Testis (tissue), 3 donors: ENCODE data around the gene RALGPS1. TPM values are rescaled to one million over a fixed set of nuclear protein-coding genes. Genes with fewer than 3 reads are reported as not detected.

Source experiments
- DNase-seq: peaks from one replicate; pipeline ENCODE4 v3.0.0-alpha.2; 2019
- H3K27ac ChIP-seq, 2 donors: fragments of 200-600 bp; sonication (generic); one replicate each; pipeline ENCODE4 v1.5.1; 2019
- H3K27me3 ChIP-seq: fragments of 200-600 bp; sonication (generic); one replicate; pipeline ENCODE4 v1.5.1; 2019
- H3K36me3 ChIP-seq: fragments of 200-600 bp; sonication (generic); one replicate; pipeline ENCODE4 v1.5.1; 2017; ENCODE audit warnings: low read depth; ENCODE audit errors: missing control alignments
- H3K4me1 ChIP-seq: fragments of 200-600 bp; sonication (generic); one replicate; pipeline ENCODE4 v1.5.1; 2019
- H3K4me3 ChIP-seq, 2 donors: fragments of 200-600 bp; sonication (generic); one replicate each; pipeline ENCODE4 v1.5.1; 2017 to 2019
- H3K9me3 ChIP-seq: fragments of 200-600 bp; sonication (generic); one replicate; pipeline ENCODE4 v1.5.1; 2017
- POLR2A ChIP-seq: fragments of 450-650 bp; IDR thresholded peaks from one replicate; pipeline ENCODE4 v1.6.1; 2017; ENCODE audit warnings: antibody characterized with exemption, mild to moderate bottlenecking, moderate library complexity
- WGBS, 2 donors: methylation state at CpG; one replicate each; pipeline ENCODE4 v1.1.5; 2018; 5-methylcytosine and 5-hydroxymethylcytosine counted together
- intact Hi-C: fragments of 100-400 bp; cut with DNase I; formaldehyde crosslinking; loops from one replicate; pipeline ENCODE4 v1.15.1; 2023; ENCODE audit warnings: low total_unique reads
- polyA plus RNA-seq: library from polyadenylated mRNA; stranded (reverse); fragments of 350-450 nt; fragmentation: Illumina TruSeq; extraction: RNeasy Lipid Tissue Mini Kit (QIAGEN cat#74804); gene quantifications from one replicate; pipeline ENCODE4 v1.2.3, GENCODE V29; 2014; ENCODE audit warnings: low read depth, low replicate concordance; ENCODE audit not compliant: insufficient read depth
- total RNA-seq, 2 donors: library from RNA; depleted of rRNA; stranded (reverse); fragments of >200 nt; gene quantifications; one replicate each; pipeline ENCODE4 v1.2.3, GENCODE V29; 2016
- TF ChIP-seq, protein P1 (sequence below), 3 experiments: fragments of 450-650 bp in 2 of 3; fragments of 200-600 bp in 1 of 3; sonication (generic) in 1 of 3; IDR thresholded peaks; one replicate each; pipeline ENCODE4 v1.5.1; 2016 to 2019; ENCODE audit warnings: antibody characterized with exemption in 3 of 3, mild to moderate bottlenecking in 2 of 3, moderate library complexity in 1 of 3

The RALGPS1 gene
- total and polyA plus RNA-seq, 3 donors from 2014 or later = 35.9 to 48.6 (median 36.9) TPM

DNA sequence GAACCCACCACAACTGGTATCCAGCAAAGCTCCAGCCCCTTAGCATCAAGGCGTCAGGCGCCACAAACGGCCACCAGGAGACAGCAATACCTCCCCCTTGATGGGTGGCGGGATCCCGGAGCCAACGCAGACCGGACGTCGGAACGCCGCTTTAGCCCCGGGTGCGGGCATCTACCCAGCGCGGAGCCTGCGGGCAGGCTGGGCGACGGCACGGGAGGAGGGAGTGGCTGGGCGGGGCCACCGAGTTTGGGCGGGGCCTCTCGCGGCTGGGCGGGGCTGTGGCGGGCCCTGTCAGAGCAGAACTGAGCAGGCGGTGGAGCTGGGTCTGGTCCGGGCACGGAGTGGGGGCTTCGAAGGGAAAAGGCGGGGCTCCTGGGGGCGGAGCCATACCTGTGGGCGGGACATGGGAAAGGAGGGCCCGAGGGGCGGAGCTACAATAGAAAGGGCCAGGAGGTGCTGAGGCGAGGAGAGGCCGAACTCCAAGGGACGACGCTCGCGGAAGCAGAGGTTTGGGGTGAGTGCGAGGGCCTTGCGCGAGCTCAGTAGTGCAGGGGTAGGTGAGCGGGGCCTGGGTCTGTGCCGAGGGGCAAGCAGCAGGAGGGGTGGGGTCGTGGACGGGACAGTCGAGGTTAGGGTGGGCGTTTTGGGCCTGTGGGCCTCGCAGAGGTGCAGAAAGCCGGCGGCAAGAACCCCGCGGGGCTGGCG is 309.7 kb downstream of the RALGPS1 start:
- WGBS, 2 donors = 0 to 1% methylated on average over 23 to 56 of the region's 56 CpGs
- no peaks in the 10 kb centered on the region for H3K27me3 ChIP-seq
- peaks cover 9% of the 10 kb centered on the region for H3K4me1 ChIP-seq
- intact Hi-C loops = no loop called here
- H3K4me3 ChIP-seq = peak overlapping the region; percentile 64 to 70
- no peaks in the 10 kb centered on the region for H3K36me3 ChIP-seq
- TF ChIP-seq POLR2A = no peak
- TF ChIP-seq, protein P1, sequence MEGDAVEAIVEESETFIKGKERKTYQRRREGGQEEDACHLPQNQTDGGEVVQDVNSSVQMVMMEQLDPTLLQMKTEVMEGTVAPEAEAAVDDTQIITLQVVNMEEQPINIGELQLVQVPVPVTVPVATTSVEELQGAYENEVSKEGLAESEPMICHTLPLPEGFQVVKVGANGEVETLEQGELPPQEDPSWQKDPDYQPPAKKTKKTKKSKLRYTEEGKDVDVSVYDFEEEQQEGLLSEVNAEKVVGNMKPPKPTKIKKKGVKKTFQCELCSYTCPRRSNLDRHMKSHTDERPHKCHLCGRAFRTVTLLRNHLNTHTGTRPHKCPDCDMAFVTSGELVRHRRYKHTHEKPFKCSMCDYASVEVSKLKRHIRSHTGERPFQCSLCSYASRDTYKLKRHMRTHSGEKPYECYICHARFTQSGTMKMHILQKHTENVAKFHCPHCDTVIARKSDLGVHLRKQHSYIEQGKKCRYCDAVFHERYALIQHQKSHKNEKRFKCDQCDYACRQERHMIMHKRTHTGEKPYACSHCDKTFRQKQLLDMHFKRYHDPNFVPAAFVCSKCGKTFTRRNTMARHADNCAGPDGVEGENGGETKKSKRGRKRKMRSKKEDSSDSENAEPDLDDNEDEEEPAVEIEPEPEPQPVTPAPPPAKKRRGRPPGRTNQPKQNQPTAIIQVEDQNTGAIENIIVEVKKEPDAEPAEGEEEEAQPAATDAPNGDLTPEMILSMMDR (IDR thresholded peaks at IDR 0.05) = no peak
- peak; percentile 92 for DNase-seq
- no peaks in the 10 kb centered on the region for H3K9me3 ChIP-seq
- H3K27ac ChIP-seq = peak overlapping the region; percentile 75 to 81

DNA sequence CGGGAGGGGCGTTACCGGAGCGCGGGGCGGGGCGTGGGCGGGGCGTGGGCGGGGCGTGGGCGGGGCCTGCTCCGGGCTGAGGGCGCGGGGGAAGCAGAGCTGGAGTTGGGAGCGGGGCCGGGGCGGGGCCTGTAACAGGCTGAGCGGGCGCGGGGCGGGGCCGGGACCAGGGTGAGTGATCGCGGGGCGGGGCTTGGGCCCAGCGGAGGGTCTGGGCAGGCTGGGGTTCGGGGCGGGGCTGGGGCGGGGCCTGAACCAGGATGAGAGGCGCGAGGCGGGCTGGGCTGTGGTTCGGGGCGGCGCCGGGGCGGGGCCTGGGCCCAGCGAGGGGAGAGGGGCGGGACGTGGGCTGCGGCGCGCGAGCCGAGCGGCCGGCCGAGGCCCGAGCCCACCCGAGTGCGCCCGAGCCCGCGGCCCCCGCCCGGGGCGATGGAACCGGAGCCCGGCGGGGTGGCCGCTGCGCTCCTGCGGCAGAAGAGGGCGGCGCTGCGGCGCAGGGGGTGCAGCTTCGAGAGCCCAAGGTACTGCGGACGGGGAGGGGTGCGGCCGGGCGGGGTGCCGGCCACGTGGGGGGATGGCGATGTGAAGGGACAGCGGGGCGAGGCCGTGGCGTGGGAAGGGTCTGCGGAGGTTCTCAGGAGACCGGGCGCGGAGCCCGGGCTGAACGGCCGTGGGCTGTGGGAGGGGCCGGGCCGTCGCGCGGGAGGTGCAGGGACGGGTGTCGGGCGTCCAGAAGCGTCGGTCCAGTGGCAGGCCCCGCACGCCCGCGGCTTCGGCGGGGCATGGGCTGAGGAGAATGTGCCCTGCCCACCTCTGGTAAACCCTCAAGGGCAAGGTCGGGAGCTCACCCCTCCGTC is 310.5 kb downstream of the RALGPS1 start:
- Histone ChIP-seq H3K4me3 (peak overlapping the region; percentile 70 to 78), H3K27ac (peak overlapping the region; percentile 75 to 81), H3K27me3 (no peaks in the 10 kb centered on the region), H3K9me3 (no peaks in the 10 kb centered on the region), H3K4me1 (peaks cover 9% of the 10 kb centered on the region), H3K36me3 (no peaks in the 10 kb centered on the region)
- TF ChIP-seq, protein P1 (IDR thresholded peaks at IDR 0.05) = no peak
- 3% methylated on average over 77 of the region's 106 CpGs; no CpG with 5 or more reads in 1 of the 2 donors for WGBS, 2 donors
- DNase-seq = peak; percentile 99
- intact Hi-C loops = no loop called here

DNA sequence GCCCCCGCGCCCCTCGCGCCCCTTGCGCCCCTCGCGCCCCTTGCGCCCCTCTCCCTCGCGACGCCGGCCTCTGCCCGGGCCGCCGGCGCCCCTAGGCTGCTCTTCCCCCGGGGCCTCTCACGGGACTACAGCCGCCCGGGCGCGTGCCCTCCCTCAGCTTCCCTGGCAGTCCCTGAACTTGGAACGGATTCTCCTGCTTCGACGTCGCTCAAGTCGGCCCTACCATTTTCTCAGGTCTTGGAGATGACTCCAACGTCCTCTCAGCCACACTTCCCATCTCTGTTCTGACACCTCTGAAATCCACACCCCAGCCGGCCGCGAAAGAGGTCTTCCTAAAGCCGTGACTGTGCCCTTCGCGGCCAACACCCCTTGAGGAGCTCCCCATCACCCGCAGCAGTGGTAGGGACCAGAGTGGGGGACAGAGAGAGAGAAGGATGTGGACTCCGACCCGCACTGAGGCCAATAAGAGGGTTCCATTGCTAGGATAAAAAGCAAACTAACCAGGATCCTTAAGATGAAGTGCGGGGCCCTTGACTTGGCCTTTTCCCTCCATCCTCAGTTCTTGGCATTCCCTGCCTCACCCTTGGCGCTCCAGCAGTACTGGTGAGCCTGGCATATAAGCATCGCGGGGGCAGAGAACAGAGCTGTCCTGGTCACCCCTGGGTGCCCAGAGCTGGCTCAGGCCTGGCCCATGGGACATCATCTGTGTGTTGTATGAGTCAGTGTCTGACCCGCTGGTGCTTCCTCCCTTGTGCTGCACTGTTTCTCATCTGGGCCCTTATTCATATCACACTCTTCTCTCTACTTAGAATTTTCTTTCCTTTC is 311.4 kb downstream of the RALGPS1 start:
- Histone ChIP-seq H3K9me3 (no peaks in the 10 kb centered on the region), H3K36me3 (no peaks in the 10 kb centered on the region), H3K4me1 (peaks cover 9% of the 10 kb centered on the region), H3K27me3 (no peaks in the 10 kb centered on the region), H3K4me3 (peak overlapping the region; percentile 70 to 78), H3K27ac (no peak overlapping the region)
- WGBS, 2 donors = 25 to 40% methylated on average over 19 to 39 of the region's 42 CpGs
- no peak for DNase-seq
- intact Hi-C loops = no loop called here
- TF ChIP-seq, protein P1 (IDR thresholded peaks at IDR 0.05) = no peak
- TF ChIP-seq POLR2A = no peak

DNA sequence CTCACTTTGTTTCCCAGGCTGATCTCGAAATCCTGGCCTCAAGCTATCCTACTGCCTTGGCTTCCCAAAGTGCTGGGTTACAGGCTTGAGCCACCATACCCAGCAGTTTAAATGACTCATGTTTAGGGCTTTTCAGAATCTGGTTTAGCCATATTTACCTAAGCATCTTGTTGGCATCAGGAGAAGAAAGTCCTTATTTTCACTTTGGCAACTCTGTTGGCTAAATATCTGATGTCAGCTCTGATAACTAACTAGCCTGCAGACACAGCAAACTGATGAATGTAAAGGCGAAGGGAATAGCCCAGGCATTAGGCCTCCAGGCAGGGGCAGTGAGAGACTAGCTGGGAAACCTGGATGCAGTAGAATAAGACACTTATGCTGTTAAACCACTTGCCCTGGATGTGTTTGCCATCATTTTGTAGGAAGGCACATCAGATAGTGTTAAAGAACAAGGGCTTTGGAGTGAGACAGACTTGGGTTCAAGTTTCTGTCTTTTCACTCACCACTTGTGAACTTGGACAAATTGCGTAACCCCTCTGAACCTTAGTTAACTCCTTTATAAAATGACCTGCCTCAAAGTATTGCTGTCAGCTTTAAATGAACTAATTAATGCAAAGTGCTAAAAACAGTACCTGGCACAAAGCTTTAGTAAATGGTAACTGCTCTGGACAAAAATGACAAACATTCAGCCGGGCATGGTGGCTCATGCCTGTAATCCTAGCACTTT is 315.3 kb downstream of the RALGPS1 start:
- Histone ChIP-seq H3K4me1 (peaks cover 15% of the 10 kb centered on the region), H3K4me3 (no peak overlapping the region), H3K27me3 (no peaks in the 10 kb centered on the region), H3K27ac (no peak overlapping the region), H3K9me3 (no peaks in the 10 kb centered on the region), H3K36me3 (no peaks in the 10 kb centered on the region)
- intact Hi-C loops = no loop called here
- TF ChIP-seq, protein P1 (IDR thresholded peaks at IDR 0.05) = no peak
- no peak for TF ChIP-seq POLR2A
- 91 to 97% methylated on average over 4 of the region's 4 CpGs for WGBS, 2 donors
- DNase-seq = no peak
